SJCRH30 (cell line): ENCODE data around the gene EMX1. TPM values are rescaled to one million over a fixed set of nuclear protein-coding genes. Genes with fewer than 3 reads are reported as not detected.

Experiments used
- DNase-seq, 2 experiments: peaks; one replicate each; pipeline ENCODE4 v3.0.0-alpha.2; 2015 to 2020
- H3K27ac ChIP-seq: fragments of 250-450 bp; sonication (Bioruptor Pico); 2 replicates; pipeline ENCODE4 v1.5.1; 2020; ENCODE audit warnings: mild to moderate bottlenecking, moderate library complexity
- H3K27me3 ChIP-seq: fragments of 250-450 bp; sonication (Bioruptor Pico); 2 replicates; pipeline ENCODE4 v1.5.1; 2020; ENCODE audit warnings: mild to moderate bottlenecking, moderate library complexity
- H3K36me3 ChIP-seq: fragments of 250-450 bp; sonication (Bioruptor Pico); 2 replicates; pipeline ENCODE4 v1.5.1; 2020; ENCODE audit warnings: mild to moderate bottlenecking, moderate library complexity
- H3K4me1 ChIP-seq: fragments of 250-450 bp; sonication (Bioruptor Pico); 2 replicates; pipeline ENCODE4 v1.5.1; 2020; ENCODE audit warnings: mild to moderate bottlenecking, moderate library complexity
- H3K4me3 ChIP-seq: fragments of 250-450 bp; sonication (Bioruptor Pico); 2 replicates; pipeline ENCODE4 v1.5.1; 2020; ENCODE audit warnings: mild to moderate bottlenecking, moderate library complexity
- H3K9me3 ChIP-seq: fragments of 250-450 bp; sonication (Bioruptor Pico); replicated peaks from 2 replicates; pipeline ENCODE4 v1.5.1; 2020; ENCODE audit warnings: mild to moderate bottlenecking, moderate library complexity
- total RNA-seq: library from RNA; depleted of rRNA; stranded (reverse); fragments of >200 nt; shearing (Covaris generic); gene quantifications from 2 replicates; pipeline ENCODE4 v1.2.3, GENCODE V29; 2014

EMX1 gene
- total RNA-seq, 1 experiment from 2014 or later = not detected

GRCh38 chr2:72951303-72952095 lies 34.2 kb downstream of the EMX1 start:
- Histone ChIP-seq H3K9me3 (no peaks in the 10 kb centered on the region), H3K36me3 (no peaks in the 10 kb centered on the region), H3K27me3 (no peaks in the 10 kb centered on the region), H3K27ac (no peak overlapping the region), H3K4me1 (peaks cover 25% of the 10 kb centered on the region), H3K4me3 (no peak overlapping the region)
- DNase-seq = no peak

GRCh38 chr2:72952110-72952823 lies 34.9 kb downstream of the EMX1 start:
- DNase-seq = no peak
- Histone ChIP-seq H3K36me3 (no peaks in the 10 kb centered on the region), H3K9me3 (no peaks in the 10 kb centered on the region), H3K27ac (no peak overlapping the region), H3K4me1 (peaks cover 25% of the 10 kb centered on the region), H3K27me3 (no peaks in the 10 kb centered on the region), H3K4me3 (no peak overlapping the region)

- Histone ChIP-seq H3K27me3 (no peaks in the 10 kb centered on the region), H3K36me3 (no peaks in the 10 kb centered on the region), H3K4me1 (peaks cover 25% of the 10 kb centered on the region), H3K9me3 (no peaks in the 10 kb centered on the region), H3K4me3 (no peak overlapping the region), H3K27ac (no peak overlapping the region)
- no peak for DNase-seq
Measured at GRCh38 chr2:72952961-72953360, 35.6 kb downstream of the EMX1 start.

DNA sequence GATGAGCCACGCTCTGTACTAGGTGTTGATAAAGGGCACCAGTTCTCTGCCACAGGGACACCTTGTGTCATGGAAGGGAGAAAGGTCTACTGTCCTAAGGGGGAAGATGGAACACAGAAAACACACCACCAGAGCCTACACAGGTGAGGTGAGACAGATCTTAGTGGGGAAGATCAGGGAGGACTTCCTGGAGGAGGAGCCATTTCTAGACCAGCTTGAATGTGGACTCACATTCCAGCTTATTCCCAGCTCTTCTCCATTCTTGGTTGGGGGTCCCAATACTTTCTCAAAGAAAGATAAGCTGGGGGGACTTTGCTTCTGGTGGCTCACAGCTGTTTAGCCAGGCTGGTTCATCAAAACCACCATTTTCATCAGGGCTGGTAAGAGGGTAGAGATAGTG lies 36.2 kb downstream of the EMX1 start:
- no peaks in the 10 kb centered on the region for H3K9me3 ChIP-seq
- H3K27ac ChIP-seq = peak overlapping the region; percentile 99
- H3K27me3 ChIP-seq = no peaks in the 10 kb centered on the region
- H3K36me3 ChIP-seq = no peaks in the 10 kb centered on the region
- peaks cover 25% of the 10 kb centered on the region for H3K4me1 ChIP-seq
- no peak for DNase-seq
- H3K4me3 ChIP-seq = no peak overlapping the region; the same call in 1 of the 2 replicates

DNA sequence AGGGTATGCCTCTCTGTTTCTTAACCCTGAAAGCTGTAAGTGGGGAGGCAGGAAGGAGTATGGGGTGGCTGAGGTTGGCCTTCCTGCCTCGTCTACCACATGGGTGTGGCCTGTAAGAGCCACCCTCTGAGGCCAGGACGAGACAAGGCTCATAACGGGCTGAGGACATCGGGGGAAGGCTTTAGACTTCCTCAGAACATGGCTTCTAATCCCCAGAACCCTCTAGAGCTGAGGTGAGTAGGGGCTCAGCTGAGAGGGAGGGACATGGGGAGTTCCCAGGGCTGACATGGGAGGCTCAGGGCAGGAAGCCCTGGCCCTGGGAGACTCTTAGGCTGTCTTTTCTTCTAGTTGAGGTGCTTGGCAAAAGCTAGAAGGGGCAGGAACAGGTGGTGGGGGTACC lies 36.7 kb downstream of the EMX1 start:
- no peaks in the 10 kb centered on the region for H3K27me3 ChIP-seq
- no peaks in the 10 kb centered on the region for H3K36me3 ChIP-seq
- H3K4me1 ChIP-seq = peaks cover 25% of the 10 kb centered on the region
- H3K9me3 ChIP-seq = no peaks in the 10 kb centered on the region
- no peak for DNase-seq
- H3K4me3 ChIP-seq = peak overlapping the region; percentile 3; the same call in 1 of the 2 replicates
- H3K27ac ChIP-seq = peak overlapping the region; percentile 99

DNA sequence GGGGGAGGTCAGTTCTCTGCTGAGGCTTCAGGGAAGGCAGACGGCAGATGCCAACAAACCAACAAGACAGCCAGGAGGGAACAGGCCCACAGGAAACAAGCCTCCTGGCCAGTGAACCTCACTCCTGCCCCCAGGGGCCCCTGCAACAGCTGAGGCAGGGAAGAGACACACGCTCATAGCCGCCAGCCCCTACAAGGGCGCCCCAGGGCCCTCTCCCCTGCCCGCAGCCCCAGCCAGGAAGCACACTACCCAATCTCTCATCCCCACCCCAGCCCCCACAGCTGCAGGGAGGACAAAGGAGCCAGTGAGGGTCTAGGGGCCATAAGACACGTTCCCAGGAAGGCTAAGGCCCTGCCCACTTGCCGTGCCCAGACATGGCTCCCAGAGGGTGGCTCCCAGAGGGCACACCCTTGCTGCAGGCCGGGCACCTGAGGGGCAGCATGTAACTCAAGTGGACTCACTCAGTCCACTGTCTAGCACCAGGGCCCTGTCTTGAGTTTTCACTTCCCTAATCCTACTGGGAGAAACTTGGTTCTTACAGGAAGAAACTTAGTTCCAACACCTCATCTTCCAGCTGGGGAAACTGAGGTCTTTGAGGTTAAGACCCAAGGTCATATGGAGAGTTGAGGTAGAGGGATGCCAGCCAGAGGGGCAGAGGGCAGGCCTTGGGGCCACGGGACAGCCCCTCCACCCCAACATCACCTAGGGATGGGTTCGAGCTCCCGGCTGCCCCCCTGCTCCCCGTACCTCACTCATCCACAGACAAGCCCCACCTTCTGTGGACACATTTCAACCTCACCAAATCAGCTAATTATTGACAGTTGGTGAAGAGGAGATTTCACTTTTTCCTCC lies 37.3 kb downstream of the EMX1 start:
- H3K4me1 ChIP-seq = peaks cover 25% of the 10 kb centered on the region
- no peaks in the 10 kb centered on the region for H3K9me3 ChIP-seq
- peak; percentile 99 for DNase-seq
- H3K27me3 ChIP-seq = no peaks in the 10 kb centered on the region
- peak overlapping the region; percentile 99 for H3K27ac ChIP-seq
- no peaks in the 10 kb centered on the region for H3K36me3 ChIP-seq
- peak overlapping the region; percentile 39 for H3K4me3 ChIP-seq

DNA sequence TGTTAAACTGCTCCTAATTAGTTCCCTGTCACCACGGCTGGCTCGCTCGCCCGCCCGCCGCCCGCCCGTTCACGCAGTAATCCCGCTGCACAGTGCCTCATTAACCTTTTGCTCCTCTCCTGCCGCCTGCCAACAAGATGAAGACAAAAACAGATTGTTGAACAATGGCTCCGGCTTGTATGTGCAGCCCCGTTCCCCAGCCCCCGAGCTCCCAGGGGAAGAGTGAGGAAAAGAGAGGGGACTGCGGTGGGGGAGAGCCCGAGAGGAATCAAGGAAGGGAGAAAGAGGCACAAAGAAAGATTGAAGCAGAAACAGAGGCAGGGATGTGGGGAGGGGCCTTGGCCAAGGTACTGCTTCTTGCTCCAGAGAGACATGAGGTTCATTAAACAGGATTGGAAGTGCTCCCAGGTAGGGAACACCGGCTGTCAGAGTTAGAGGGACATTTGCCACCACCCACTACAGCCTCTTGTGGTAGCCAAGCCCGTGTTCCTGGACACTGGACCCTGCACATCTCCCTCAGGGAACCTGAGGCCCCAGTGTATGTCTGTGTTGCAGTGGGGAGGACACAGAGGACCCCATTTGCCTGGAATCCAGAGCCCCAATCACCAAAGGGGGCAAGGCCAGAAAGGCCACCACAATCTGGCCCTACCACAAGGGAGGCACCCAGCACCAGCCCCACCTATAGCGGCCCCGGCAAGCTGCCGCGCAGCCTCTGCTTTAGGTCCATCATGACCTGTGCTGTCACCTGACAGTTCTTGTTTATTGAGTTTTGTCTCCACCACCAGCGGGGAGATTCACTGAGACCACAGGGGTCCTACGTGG lies 38.1 kb downstream of the EMX1 start:
- DNase-seq = peak; percentile 44 to 60
- H3K4me3 ChIP-seq = peak overlapping the region; percentile 39
- no peaks in the 10 kb centered on the region for H3K36me3 ChIP-seq
- H3K27ac ChIP-seq = peak overlapping the region; percentile 99
- H3K9me3 ChIP-seq = no peaks in the 10 kb centered on the region
- H3K27me3 ChIP-seq = no peaks in the 10 kb centered on the region
- H3K4me1 ChIP-seq = peaks cover 25% of the 10 kb centered on the region

DNA sequence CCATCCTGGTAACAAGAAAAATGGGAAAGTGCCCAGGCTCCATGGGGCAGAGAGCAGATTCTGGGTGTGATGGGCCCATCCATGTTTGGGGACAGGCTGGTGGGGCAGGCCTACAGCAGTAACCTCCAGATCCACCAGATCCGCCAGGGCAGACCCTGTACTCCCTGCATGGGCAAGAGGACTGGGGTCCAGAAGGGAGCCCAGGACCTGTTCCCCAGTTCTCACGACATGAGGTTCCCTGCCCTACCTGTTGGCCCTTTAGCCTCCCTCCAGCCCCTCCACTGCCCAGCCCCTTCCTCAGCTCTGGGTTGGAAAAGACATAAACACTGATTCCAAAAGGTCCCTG lies 38.7 kb downstream of the EMX1 start:
- Histone ChIP-seq H3K27me3 (no peaks in the 10 kb centered on the region), H3K4me3 (no peak overlapping the region), H3K27ac (peak overlapping the region; percentile 99; the same call in 1 of the 2 replicates), H3K4me1 (peaks cover 25% of the 10 kb centered on the region), H3K36me3 (no peaks in the 10 kb centered on the region), H3K9me3 (no peaks in the 10 kb centered on the region)
- no peak for DNase-seq

- DNase-seq = no peak
- Histone ChIP-seq H3K27ac (no peak overlapping the region), H3K4me3 (no peak overlapping the region), H3K4me1 (peaks cover 25% of the 10 kb centered on the region), H3K36me3 (no peaks in the 10 kb centered on the region), H3K9me3 (no peaks in the 10 kb centered on the region), H3K27me3 (no peaks in the 10 kb centered on the region)
Measured at GRCh38 chr2:72956936-72957335, 39.6 kb downstream of the EMX1 start.

- H3K4me3 ChIP-seq = no peak overlapping the region
- H3K36me3 ChIP-seq = no peaks in the 10 kb centered on the region
- DNase-seq = no peak
- peaks cover 22% of the 10 kb centered on the region for H3K4me1 ChIP-seq
- H3K27me3 ChIP-seq = no peaks in the 10 kb centered on the region
- H3K9me3 ChIP-seq = no peaks in the 10 kb centered on the region
- H3K27ac ChIP-seq = no peak overlapping the region
Measured at GRCh38 chr2:72958542-72959385, 41.4 kb downstream of the EMX1 start.

DNA sequence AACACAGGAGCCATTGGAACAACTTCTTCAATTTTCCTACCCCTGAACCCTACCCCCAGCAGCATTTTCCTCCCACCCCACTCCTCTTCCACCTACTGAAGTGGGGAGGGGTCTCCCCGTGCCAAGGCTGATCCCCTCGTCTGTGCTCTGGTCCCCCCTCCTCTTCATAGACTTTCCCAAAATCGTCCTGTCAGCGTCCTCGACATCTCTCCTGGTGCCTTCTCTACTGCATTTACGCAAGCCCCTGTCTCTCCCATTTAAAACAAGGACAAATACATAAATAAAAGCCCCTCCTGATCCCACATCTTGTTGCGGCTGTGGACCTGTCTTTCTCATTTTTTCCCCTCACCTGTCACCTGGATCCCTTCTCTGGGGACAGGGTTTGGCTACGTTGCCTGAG lies 42.2 kb downstream of the EMX1 start:
- no peak for DNase-seq
- H3K4me1 ChIP-seq = peaks cover 17% of the 10 kb centered on the region
- H3K9me3 ChIP-seq = no peaks in the 10 kb centered on the region
- H3K27me3 ChIP-seq = no peaks in the 10 kb centered on the region
- H3K27ac ChIP-seq = no peak overlapping the region
- no peak overlapping the region for H3K4me3 ChIP-seq
- H3K36me3 ChIP-seq = no peaks in the 10 kb centered on the region

DNA sequence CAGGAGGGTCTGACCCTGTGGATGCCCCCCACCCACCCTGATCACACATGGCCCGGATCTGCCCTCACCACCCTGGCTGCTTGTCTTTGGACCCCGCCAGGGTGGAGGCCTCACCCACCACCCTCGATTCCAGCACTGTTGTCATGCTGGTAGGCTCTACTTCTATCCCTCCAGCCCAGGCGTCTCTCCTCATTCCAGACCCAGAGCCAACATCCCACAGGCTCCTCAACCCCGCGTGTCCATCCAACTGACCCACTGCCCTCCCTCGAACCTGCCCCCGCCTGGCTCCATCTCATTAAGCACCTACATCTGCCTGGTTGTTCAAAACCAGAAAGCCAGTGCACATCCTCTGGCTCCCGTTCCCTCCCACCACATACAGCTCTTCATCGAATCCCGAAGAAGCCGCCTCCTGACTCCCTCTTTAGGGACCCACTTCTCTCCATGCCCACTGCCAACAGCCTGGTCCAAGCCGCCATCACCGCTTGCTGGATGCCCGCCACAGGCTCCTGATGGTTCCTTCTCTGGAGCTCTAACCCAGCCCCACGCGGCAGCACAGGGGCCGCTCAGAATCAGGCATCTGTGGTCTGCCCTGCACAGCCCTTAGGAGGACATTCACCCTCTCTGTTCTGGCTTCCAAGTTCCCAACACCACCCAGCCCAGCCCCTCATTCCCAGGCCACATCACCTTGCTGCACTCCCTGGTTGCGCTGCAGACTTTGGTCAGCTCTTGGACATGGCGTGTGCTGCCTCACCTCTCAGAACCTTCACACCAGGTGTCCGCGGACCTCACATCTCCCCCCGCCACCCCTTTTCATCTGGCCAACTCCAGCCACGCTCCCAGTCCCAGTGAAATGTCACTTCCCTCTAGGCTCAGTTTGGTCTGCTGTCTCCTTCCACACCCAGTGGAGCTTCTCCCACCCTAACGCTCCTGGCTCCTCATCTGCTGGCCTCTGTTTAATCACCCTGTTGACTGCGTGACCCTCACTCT lies 43.0 kb downstream of the EMX1 start:
- H3K4me1 ChIP-seq = peaks cover 9% of the 10 kb centered on the region
- H3K4me3 ChIP-seq = no peak overlapping the region
- H3K27ac ChIP-seq = no peak overlapping the region
- no peaks in the 10 kb centered on the region for H3K9me3 ChIP-seq
- no peaks in the 10 kb centered on the region for H3K36me3 ChIP-seq
- DNase-seq = no peak
- no peaks in the 10 kb centered on the region for H3K27me3 ChIP-seq
